ENCODE measurements around the gene MGP.

GRCh38 chr12:14924541-14924940 is 38.9 kb upstream of the MGP start:
- TF ChIP-seq POLR2AphosphoS5 (IDR thresholded peaks at IDR 0.05) = no peak
- TF ChIP-seq, protein P1, sequence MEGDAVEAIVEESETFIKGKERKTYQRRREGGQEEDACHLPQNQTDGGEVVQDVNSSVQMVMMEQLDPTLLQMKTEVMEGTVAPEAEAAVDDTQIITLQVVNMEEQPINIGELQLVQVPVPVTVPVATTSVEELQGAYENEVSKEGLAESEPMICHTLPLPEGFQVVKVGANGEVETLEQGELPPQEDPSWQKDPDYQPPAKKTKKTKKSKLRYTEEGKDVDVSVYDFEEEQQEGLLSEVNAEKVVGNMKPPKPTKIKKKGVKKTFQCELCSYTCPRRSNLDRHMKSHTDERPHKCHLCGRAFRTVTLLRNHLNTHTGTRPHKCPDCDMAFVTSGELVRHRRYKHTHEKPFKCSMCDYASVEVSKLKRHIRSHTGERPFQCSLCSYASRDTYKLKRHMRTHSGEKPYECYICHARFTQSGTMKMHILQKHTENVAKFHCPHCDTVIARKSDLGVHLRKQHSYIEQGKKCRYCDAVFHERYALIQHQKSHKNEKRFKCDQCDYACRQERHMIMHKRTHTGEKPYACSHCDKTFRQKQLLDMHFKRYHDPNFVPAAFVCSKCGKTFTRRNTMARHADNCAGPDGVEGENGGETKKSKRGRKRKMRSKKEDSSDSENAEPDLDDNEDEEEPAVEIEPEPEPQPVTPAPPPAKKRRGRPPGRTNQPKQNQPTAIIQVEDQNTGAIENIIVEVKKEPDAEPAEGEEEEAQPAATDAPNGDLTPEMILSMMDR (IDR thresholded peaks at IDR 0.05) = no peak

Data from esophagus muscularis mucosa (tissue), 3 donors.